OCI-LY1 (cell line): ENCODE data around the gene AGTRAP.

ENCODE experiments used
- CTCF ChIP-seq: fragments of 200-600 bp; sonication (generic), shearing (Covaris generic); IDR thresholded peaks from 2 replicates; pipeline ENCODE4 v1.5.1; 2017; ENCODE audit warnings: mild to moderate bottlenecking, antibody characterized with exemption, low read length, moderate library complexity, mixed read lengths
- EZH2 ChIP-seq: fragments of 200-600 bp; sonication (generic), shearing (Covaris generic); IDR thresholded peaks from 2 replicates; pipeline ENCODE4 v1.8.0; 2017; ENCODE audit warnings: borderline replicate concordance, mixed run types, mild to moderate bottlenecking, antibody characterized with exemption, low read length, moderate library complexity, mixed read lengths

DNA sequence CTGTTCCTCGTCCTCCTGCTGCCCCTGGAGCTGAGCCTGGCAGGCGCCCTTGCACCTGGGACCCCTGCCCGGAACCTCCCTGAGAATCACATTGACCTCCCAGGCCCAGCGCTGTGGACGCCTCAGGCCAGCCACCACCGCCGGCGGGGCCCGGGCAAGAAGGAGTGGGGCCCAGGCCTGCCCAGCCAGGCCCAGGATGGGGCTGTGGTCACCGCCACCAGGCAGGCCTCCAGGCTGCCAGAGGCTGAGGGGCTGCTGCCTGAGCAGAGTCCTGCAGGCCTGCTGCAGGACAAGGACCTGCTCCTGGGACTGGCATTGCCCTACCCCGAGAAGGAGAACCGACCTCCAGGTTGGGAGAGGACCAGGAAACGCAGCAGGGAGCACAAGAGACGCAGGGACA is 29.6 kb upstream of the AGTRAP start:
- TF ChIP-seq CTCF (no peak), EZH2 (no peak)
